HUES64 (cell line): ENCODE results near the gene GANC.

Experiments used
- H3K27ac ChIP-seq: 2 replicates; pipeline ENCODE4 v1.7.0; 2013; ENCODE audit warnings: low read depth, low read length, inconsistent platforms
- H3K27me3 ChIP-seq: 2 replicates; pipeline ENCODE4 v1.6.1; 2013; ENCODE audit warnings: mild to moderate bottlenecking, low read length; ENCODE audit not compliant: insufficient read depth
- H3K36me3 ChIP-seq: 2 replicates; pipeline ENCODE4 v1.6.1; 2013; ENCODE audit warnings: mild to moderate bottlenecking, low read length; ENCODE audit not compliant: insufficient read depth
- H3K4me1 ChIP-seq: 2 replicates; pipeline ENCODE4 v1.6.1; 2013; ENCODE audit warnings: mild to moderate bottlenecking, low read length, moderate library complexity; ENCODE audit not compliant: insufficient read depth
- H3K4me3 ChIP-seq: 2 replicates; pipeline ENCODE4 v1.5.1; 2013; ENCODE audit warnings: mild to moderate bottlenecking, low read length, moderate library complexity
- H3K9ac ChIP-seq: 2 replicates; pipeline ENCODE4 v1.6.1; 2013; ENCODE audit warnings: mild to moderate bottlenecking, low read depth, low read length
- H3K9me3 ChIP-seq: 2 replicates; pipeline ENCODE4 v1.6.1; 2013; ENCODE audit warnings: low read depth, low read length; ENCODE audit not compliant: insufficient read depth
- WGBS: fragments of 150-250, 120-280 bp; methylation state at CpG from one replicate; pipeline ENCODE4 v1.1.7; 2013; ENCODE audit warnings: missing lambda C conversion rate; 5-methylcytosine and 5-hydroxymethylcytosine counted together

The GANC gene

GRCh38 chr15:42363487-42363886, 90.5 kb downstream of the GANC start:
- peak overlapping the region; percentile 51; the same call in 1 of the 2 replicates for H3K27ac ChIP-seq
- H3K27me3 ChIP-seq = peaks cover 3% of the 10 kb centered on the region; the same call in 1 of the 2 replicates
- no CpG with 5 or more reads among the region's 3 CpGs for WGBS
- H3K4me3 ChIP-seq = no peak overlapping the region
- peaks cover 17% of the 10 kb centered on the region for H3K4me1 ChIP-seq
- H3K9ac ChIP-seq = no peak overlapping the region
- no peaks in the 10 kb centered on the region for H3K36me3 ChIP-seq
- peaks cover 8% of the 10 kb centered on the region for H3K9me3 ChIP-seq

- peaks cover 12% of the 10 kb centered on the region for H3K9me3 ChIP-seq
- no peaks in the 10 kb centered on the region for H3K36me3 ChIP-seq
- H3K27me3 ChIP-seq = peaks cover 3% of the 10 kb centered on the region; the same call in 1 of the 2 replicates
- H3K27ac ChIP-seq = peak overlapping the region; percentile 51; the same call in 1 of the 2 replicates
- no peak overlapping the region for H3K9ac ChIP-seq
- peaks cover 17% of the 10 kb centered on the region for H3K4me1 ChIP-seq
- no peak overlapping the region for H3K4me3 ChIP-seq
Measured at GRCh38 chr15:42363942-42364341, 90.9 kb downstream of the GANC start.

GRCh38 chr15:42364529-42364928, 91.5 kb downstream of the GANC start:
- Histone ChIP-seq H3K9ac (no peak overlapping the region), H3K9me3 (peaks cover 14% of the 10 kb centered on the region)
- 97% methylated on average over 1 of the region's 1 CpG for whole genome bisulfite sequencing

GRCh38 chr15:42365921-42366550, 93.0 kb downstream of the GANC start:
- no peak overlapping the region for H3K27ac ChIP-seq
- H3K9me3 ChIP-seq = peaks cover 18% of the 10 kb centered on the region
- peaks cover 17% of the 10 kb centered on the region for H3K4me1 ChIP-seq
- no peak overlapping the region for H3K4me3 ChIP-seq
- peaks cover 3% of the 10 kb centered on the region; the same call in 1 of the 2 replicates for H3K27me3 ChIP-seq
- no peaks in the 10 kb centered on the region for H3K36me3 ChIP-seq
- no peak overlapping the region for H3K9ac ChIP-seq
- WGBS = over 99% methylated on average over 5 of the region's 5 CpGs

More at GRCh38 chr15:42364529-42364928, 91.5 kb downstream of the GANC start:
- no peak overlapping the region for H3K4me3 ChIP-seq
- H3K4me1 ChIP-seq = peaks cover 17% of the 10 kb centered on the region
- no peaks in the 10 kb centered on the region for H3K36me3 ChIP-seq
- peaks cover 3% of the 10 kb centered on the region; the same call in 1 of the 2 replicates for H3K27me3 ChIP-seq
- no peak overlapping the region for H3K27ac ChIP-seq

GRCh38 chr15:42367041-42367440, 94.0 kb downstream of the GANC start:
- H3K9me3 ChIP-seq = peaks cover 22% of the 10 kb centered on the region
- H3K27ac ChIP-seq = no peak overlapping the region
- H3K36me3 ChIP-seq = no peaks in the 10 kb centered on the region
- 82% methylated on average over 5 of the region's 5 CpGs for WGBS
- H3K4me1 ChIP-seq = peaks cover 17% of the 10 kb centered on the region
- no peak overlapping the region for H3K4me3 ChIP-seq
- H3K9ac ChIP-seq = no peak overlapping the region
- peaks cover 3% of the 10 kb centered on the region; the same call in 1 of the 2 replicates for H3K27me3 ChIP-seq

GRCh38 chr15:42368096-42368495, 95.1 kb downstream of the GANC start:
- H3K9ac ChIP-seq = no peak overlapping the region
- WGBS = 94% methylated on average over 3 of the region's 3 CpGs
- peaks cover 11% of the 10 kb centered on the region for H3K4me1 ChIP-seq
- no peaks in the 10 kb centered on the region for H3K36me3 ChIP-seq
- H3K4me3 ChIP-seq = no peak overlapping the region
- peaks cover 3% of the 10 kb centered on the region; the same call in 1 of the 2 replicates for H3K27me3 ChIP-seq
- peaks cover 22% of the 10 kb centered on the region for H3K9me3 ChIP-seq
- no peak overlapping the region for H3K27ac ChIP-seq

GRCh38 chr15:42371096-42371495, 98.1 kb downstream of the GANC start:
- H3K27ac ChIP-seq = no peak overlapping the region
- peaks cover 22% of the 10 kb centered on the region for H3K9me3 ChIP-seq
- H3K36me3 ChIP-seq = no peaks in the 10 kb centered on the region
- no peaks in the 10 kb centered on the region for H3K4me1 ChIP-seq
- no peak overlapping the region for H3K9ac ChIP-seq
- no peak overlapping the region for H3K4me3 ChIP-seq
- H3K27me3 ChIP-seq = 0 out of 2 replicates have a peak, but pooled peaks cover 5% of the 10 kb centered on the region
- WGBS = 93% methylated on average over 2 of the region's 2 CpGs

- no peak overlapping the region for H3K27ac ChIP-seq
- no peak overlapping the region for H3K4me3 ChIP-seq
- H3K36me3 ChIP-seq = no peaks in the 10 kb centered on the region
- no peak overlapping the region for H3K9ac ChIP-seq
- H3K27me3 ChIP-seq = peaks cover 10% of the 10 kb centered on the region; the same call in 1 of the 2 replicates
- H3K9me3 ChIP-seq = peaks cover 33% of the 10 kb centered on the region
- 100% methylated on average over 1 of the region's 1 CpG for WGBS
- no peaks in the 10 kb centered on the region for H3K4me1 ChIP-seq
Measured at GRCh38 chr15:42373274-42373673, 100.3 kb downstream of the GANC start.

GRCh38 chr15:42373936-42374335, 100.9 kb downstream of the GANC start:
- peaks cover 32% of the 10 kb centered on the region for H3K9me3 ChIP-seq
- no peaks in the 10 kb centered on the region for H3K36me3 ChIP-seq
- no peak overlapping the region for H3K27ac ChIP-seq
- H3K27me3 ChIP-seq = peaks cover 10% of the 10 kb centered on the region; the same call in 1 of the 2 replicates
- H3K9ac ChIP-seq = no peak overlapping the region
- no peak overlapping the region for H3K4me3 ChIP-seq
- H3K4me1 ChIP-seq = no peaks in the 10 kb centered on the region
- WGBS = 94% methylated on average over 4 of the region's 4 CpGs

GRCh38 chr15:42374810-42375209, 101.8 kb downstream of the GANC start:
- H3K9ac ChIP-seq = no peak overlapping the region
- H3K4me1 ChIP-seq = no peaks in the 10 kb centered on the region
- no peaks in the 10 kb centered on the region for H3K36me3 ChIP-seq
- no peak overlapping the region for H3K27ac ChIP-seq
- WGBS = 97% methylated on average over 1 of the region's 1 CpG
- peaks cover 30% of the 10 kb centered on the region for H3K9me3 ChIP-seq
- H3K4me3 ChIP-seq = no peak overlapping the region
- peaks cover 10% of the 10 kb centered on the region; the same call in 1 of the 2 replicates for H3K27me3 ChIP-seq

- Histone ChIP-seq H3K9me3 (peaks cover 30% of the 10 kb centered on the region), H3K36me3 (no peaks in the 10 kb centered on the region), H3K4me1 (no peaks in the 10 kb centered on the region), H3K27me3 (peaks cover 10% of the 10 kb centered on the region; the same call in 1 of the 2 replicates), H3K27ac (no peak overlapping the region), H3K4me3 (no peak overlapping the region), H3K9ac (no peak overlapping the region)
- WGBS = 94% methylated on average over 5 of the region's 5 CpGs
Measured at GRCh38 chr15:42375252-42375651, 102.3 kb downstream of the GANC start.
